HS-5 (cell line): ENCODE data around the gene SLC25A21.
"Not testable (repeated sequence)": the region's sequence is repeated elsewhere in the genome, so short reads cannot be mapped to it uniquely, and the experiment has no call there.

Source experiments
- DNase-seq: peaks from one replicate; pipeline ENCODE4 v3.0.0-alpha.2; 2012; ENCODE audit warnings: low read depth

Gene SLC25A21

DNA sequence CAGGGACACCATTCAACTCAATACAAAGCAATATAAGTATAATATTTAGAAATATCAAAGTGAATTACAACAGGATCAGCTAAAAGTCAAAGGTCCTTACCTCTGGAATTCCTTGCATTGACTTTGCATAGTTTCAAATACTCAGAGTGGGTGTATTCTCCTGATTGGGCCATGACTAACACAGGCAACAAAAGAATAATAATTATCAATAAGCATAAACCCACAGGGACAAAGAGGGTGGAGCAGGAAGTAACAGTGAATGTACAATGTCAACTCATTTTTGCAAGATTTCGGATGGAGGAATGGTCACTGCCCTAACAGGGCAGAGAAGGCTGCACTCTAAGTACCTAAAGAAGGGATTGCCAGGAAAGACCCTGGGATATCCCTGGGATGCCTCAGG is 303.3 kb downstream of the SLC25A21 start:
- no peak for DNase-seq

DNA sequence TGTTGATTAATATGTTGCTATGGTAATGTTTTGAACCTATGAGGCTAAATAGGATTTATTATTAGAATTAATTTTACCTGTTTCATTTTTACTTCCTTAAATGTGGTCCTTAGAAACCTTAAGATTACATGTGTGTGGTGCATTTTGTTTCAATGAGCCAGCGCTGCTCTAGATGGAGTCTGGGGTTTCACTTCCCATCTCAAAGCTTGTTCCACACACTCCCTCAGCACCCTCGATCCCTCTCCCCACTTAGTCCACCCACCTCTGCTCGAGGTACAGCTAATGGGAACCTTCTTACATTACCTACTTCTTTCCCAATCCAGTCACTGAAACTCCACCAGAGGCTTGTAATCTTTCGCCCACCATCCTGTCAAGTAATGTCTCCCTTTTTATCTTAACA is 305.5 kb downstream of the SLC25A21 start:
- no peak for DNase-seq

DNA sequence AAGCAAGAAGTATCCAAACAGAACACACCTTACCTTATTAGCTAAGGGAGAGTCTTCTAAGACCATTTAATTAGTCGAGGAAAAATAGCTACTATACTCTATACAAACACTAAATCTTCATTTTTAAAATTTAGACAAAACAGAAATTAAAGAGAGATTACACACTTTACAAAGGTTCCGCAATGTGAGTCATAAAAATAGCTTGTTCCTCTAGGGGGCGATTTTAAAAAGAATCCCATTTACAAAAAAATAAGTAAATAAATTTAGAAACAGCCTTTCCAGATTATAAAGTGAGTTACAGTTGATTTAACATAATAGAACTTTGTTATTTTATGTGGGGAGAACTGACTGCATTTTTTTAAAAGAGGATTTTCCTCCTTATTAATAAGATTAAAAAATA is 309.1 kb downstream of the SLC25A21 start:
- DNase-seq = no peak

DNA sequence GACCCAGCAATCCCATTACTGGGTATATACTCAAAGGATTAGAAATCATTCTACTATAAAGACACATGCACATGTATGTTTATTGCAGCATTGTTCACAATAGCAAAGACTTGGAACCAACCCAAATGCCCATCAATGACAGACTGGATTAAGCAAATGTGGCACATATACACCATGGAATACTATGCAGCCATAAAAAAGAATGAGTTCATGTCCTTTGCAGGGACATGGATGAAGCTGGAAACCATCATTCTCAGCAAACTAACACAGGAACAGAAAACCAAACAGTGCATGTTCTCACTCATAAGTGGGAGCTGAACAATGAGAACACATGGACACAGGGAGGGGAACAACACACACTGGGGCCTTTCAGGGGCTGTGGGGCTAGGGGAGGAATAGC is 310.2 kb downstream of the SLC25A21 start:
- not testable (repeated sequence) for DNase-seq

DNA sequence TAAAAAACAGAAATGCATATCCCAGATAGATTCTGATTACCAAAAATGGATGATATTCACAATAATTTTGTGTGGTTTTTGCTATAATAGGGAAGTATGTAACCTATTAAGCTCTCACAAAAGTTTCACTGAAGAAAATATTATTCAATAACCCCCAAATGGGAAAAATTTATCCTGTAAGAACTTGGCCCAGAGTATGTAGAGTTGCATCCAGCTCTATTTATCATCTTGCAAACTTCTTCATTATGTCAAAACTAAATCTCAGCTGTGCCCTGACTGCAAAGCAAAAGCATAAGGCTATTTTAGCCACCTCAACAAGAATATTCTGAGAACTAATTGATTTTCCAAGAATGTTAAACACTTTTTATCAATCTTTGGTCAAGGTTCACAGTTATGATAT is 311.6 kb downstream of the SLC25A21 start:
- no peak for DNase-seq

DNA sequence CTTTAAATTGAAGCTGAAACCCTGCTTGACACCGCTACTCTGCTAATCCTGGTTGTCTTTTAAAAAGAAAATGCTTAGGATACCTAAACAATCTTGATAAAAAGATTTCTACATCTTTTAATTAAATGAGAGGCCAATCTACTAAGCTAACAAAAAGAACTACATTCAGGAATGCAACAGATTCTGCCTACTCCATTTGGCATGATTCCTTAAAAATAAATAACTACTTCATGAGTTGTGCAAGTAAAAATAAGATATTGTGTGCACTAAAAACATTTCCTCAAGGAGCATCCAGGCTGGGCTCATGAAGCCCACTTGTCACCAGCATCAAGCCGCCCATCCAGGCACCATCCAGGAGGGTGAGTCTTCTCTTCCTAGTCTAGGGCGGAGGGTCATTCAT is 313.3 kb downstream of the SLC25A21 start:
- no peak for DNase-seq

DNA sequence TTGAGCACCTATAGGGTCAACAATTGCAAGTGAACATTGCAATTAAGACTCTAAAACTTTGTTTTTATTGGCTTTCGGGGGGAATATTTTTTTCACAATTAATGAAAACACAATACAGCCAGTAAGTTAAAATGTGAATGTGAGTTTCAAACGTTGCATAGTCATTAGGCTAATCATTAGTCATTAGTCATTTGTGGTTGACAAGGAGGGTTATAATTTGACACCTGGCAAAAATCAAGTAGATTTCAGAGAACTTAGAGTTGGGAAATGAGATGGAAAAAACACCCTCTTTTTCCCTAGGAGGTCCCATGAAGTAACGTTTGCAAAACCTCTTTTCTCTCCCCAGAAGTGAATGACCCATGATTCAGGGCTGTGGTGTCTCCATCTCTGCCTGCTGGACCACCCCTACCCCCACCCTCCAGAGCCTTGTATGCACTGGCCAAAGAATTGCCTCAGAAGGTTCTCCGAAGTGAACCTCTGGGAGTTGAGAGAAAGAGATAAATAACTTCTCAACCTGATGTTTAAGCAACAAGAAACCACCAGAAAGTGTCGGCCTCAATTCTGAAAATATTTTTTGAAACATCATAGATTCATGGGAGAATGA is 314.5 kb downstream of the SLC25A21 start:
- DNase-seq = no peak

DNA sequence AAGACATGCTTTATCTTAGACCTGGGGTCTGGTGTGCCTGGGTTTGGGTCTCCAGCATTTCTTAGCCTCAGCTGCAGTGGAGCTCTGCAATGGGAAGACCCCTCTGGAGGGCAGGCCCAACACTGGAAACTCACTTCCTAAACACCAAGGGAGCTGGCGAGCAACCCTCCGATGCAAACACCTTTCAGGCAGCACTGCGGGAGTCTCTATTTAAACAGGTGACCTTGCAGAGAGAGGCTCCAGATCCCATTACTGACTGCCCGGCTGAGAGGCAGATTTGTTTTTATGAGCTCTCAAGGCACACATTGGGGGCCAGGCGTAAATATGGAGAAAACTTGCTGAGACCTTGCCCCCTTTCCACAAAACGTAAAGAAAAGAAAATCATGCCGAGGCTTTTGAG is 315.3 kb downstream of the SLC25A21 start:
- DNase-seq = no peak

DNA sequence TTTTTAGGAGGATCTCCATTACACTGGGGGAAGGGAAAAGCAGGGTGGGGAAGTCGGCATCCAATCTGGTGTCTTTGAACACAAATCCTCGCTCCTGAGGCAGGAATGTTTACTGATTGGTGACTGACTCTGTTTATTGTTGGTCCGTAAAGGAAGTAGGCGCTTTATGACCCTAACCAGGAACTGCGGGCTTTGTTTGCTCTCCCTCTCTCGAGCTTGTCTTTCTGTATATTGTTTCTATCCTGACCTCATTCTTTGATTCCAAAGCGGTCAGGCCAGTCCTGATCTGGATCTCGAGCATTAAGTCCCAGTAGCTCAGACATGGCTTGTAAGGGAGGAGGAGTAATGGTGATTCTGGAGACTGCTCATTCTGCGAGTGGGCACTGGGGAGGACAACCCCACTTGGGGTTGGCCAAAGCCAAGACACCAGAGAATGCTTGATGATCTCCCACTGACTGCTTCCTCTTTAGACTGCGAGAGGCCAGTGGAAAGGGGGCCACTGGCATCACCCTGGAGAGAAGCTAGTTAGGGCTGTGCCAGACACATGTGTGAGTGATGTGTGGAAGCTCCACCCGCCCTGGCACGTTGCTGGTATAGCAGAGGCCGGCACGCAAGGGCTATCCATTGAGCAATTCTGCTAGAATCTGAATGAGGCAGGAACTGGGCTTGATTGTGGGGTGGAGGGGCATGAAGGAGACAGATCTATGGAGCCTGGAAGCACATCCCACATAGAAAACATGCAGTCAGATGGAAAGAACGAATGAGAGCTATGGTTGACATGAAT is 316.1 kb downstream of the SLC25A21 start:
- DNase-seq = no peak

DNA sequence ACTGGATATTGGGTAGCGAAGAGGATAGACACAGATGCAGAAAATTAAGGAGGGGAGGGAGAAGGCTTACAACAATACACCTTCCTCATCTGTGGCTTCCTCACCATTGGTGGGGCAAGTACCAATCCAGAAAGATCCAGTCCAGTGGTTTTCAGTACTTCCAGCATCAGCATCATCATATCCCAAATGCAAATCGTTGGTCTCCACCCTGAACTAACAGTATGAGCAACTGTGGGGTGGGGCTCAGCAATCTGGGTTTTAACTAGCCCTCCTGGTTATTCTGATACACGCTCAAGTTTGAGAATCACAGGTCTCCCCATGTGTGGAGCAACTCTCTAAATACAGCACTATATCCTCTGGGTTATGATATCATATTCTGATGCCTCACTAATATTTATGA is 317.0 kb downstream of the SLC25A21 start:
- no peak for DNase-seq

DNA sequence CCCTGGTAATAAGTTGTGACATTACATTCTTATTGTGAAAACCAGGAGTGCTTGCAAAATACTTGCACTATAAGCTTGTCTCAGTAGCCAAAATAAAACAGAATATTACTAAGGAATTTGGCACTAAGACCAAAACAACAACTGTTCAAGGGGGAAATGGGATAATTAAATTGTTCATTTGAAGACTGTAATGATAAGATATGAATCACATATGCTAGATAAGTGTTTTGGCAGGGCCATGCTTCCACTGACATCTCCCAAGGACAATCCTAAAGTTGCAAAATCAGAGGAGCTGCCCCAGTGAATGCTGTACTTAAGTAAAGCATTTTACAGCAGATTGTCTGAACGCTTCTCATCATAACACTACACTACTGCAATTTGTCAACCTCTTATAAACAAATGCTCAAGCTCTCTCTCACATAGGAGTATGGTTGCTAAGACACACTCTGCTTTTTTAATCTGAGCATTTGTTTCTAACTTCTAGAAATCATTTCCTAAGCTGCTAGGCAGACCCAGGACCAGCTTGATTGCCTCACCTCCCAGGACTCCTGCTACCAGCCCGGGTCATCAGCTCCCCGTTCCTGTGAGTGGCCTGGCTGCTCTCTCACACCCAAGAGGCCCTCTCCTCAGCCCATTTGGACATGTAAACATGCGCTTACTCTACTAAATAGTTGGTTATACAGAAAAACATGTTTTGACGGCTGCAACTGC is 319.3 kb downstream of the SLC25A21 start:
- no peak for DNase-seq

DNA sequence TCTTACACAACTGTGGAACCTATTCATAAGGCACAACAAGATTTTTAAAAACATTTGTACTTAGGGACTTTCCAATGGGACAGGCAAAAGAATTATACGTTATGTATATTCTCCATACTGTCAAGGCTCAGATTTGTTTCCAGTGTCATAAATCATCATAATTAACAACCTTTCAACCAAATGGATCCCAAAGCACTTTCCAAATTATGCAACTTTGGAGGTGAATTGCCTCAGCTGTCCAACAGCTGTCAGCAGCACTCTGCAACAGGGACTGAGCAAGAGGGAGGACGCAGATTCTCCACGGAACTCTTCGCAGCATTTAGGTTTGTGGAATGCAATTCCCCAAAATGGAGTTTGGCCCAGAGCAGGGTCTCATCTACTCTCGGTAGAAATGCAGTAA is 324.2 kb downstream of the SLC25A21 start:
- no peak for DNase-seq

DNA sequence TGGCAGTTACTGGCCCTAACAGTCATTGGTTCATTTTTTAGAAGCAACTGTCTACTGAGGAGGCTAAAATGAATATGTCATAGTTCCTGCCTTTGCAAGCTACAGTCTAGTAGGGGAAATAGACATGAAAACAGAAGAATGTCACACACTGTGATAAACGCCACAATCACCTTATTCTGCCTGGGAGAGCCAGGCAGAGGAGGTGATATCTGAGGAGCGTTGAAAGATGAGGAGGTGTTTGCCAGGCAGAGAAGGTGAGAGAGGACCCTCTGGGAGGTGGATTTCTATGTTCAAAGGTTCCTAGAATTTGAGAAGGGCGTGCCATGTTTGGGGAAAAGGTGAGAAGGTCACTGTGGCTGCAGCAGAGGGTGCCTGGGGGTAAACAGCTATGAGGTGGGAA is 325.0 kb downstream of the SLC25A21 start:
- no peak for DNase-seq

DNA sequence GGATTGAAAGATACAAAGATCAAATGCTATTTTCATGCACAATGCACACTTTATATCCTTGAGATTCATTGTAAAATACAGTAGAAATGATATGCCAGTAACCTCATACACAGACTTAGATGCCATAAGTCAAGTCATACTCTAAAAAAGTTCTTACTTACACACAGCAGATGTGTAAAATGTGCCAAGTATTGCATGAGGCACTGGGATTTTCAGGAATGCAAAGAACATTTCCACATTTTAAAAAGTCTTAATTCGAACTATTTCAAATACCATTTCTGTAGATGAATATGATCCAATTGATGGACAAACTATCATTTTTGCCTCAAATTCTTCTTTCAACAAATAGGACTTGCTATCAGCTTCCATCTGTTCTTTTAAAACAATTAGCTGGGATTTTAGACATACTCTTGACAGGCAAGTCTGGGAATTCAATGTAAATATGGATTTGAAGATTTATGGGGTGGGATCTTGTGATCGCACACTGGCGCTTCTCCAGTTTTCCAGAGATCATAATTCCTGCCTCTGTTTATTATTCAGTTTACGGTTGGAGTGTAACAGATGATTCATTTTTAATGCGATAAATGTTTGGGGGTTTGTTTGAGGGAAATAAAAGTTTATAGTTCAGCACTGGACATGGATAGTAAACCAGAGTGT is 326.9 kb downstream of the SLC25A21 start:
- no peak for DNase-seq

DNA sequence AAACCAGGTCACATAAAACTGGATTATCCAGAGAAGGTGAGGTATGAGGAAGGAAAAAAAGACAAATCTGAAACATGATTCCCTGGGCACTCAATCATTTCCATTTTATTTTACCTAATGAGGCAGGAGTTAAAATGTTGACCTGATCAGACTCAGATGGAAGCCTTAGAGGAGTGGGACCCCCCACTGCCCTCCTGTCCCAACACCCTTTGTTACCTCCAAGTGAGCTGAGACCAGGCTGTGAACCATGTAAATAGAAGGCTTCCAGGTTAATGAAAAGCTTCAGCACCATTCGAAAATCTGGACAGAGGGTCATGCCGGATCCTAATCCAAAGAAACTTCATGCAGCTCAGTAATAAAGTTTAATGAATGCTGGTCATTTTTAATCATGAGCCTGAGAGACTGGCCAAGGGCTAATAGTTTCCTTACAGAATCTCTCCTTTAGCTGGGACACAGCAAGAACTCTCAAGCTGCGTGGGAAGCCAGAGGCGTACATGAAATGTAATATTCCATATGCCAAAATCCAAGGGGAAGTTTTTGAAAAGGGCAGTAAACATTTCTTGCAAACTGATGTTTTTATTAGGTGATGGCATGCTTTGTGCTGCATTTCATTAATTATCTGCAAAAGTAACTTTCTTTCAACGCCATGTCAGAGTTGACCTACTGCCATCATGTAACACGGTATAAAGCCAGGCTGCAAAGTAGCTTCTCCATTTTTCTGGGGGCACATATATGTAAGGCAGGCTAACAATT is 327.8 kb downstream of the SLC25A21 start:
- no peak for DNase-seq

DNA sequence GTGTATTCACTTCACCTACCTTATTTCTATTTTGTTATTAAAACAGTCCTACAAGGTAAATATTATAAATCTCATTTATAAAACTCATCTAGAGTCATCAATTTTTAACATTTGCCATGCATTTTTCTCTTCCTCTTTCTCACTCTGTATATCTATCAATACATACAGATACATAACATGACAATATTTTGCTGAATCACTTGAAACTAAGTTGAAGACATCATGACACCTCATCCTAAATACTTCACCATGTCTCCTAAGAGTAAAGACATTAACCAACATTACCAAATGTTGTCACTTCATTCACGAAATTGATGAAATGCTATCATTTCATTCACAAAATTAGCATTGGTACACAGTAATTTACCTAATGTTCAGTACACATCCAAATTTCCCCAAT is 329.0 kb downstream of the SLC25A21 start:
- no peak for DNase-seq

DNA sequence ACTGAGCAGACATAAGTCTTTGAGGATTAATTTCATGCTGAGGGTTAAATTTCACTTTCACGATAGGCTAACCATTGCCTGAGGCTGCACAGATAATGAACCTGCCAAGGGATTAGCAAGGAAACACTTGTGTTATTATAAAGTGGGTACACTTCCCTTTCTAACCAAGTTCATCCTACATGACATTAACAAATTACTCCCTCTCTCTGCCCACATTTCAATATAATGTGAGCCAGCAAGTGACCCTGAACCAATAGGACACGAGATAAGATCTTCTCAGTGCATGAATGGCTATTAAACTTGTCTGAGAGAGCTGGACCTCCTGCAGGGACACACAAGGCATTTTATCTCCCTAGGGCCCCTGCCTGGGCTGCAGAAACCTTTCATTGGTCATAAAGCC is 337.3 kb downstream of the SLC25A21 start:
- no peak for DNase-seq

DNA sequence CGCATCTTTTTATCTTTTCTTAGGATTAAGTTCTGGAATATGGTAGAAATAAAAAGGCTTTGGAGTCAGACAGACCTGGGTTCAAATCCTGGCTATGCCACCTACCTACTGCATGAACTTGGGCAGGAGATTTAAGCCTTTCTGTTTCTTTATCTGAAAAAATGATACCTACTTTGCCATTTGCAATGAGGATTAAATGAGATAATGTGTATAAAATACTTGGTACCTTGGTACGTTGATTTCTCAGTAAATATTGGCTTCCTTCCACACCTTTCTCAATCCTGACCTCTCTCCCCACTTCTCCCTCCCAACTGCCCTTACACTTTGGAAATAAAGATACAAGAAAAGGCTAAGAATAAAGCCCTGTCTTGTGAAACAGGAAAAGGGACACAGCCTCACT is 338.1 kb downstream of the SLC25A21 start:
- no peak for DNase-seq

DNA sequence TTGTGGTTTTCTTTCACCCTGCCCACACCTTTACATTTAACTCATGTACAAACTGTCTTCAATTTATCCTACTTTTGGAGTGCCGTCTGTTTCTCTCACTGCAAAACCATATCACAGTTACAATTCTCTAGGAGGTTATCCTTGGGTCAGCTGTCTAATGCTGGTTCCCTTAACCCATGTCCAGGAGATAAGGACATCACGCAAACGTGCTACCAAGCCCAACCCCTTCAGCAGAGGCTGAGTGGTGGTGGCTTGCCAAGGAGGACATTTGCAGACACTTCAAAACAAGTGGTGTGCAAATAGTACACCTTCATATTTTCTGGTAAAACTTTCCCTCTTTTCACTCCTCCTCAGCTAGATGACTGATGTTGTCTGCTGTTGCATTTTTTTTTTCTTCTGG is 342.9 kb downstream of the SLC25A21 start:
- DNase-seq = no peak

DNA sequence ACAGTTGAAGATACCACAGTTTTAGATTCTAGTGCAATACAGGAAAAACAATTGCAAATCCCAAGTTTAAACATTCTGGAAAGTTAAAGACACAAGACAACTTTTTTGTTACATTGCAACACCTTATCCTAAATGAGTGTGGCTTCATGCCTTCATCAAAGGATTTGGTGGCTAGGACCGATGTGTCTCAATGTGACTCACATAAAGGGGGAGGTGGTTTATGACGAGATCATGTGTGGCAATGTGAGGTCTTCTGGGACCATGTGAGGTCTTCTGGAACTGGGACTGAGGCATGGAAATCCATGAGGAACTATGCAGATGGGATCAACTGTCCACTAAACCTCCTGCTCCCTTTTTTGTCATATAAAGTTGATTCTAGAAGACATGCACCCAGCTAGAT is 344.5 kb downstream of the SLC25A21 start:
- DNase-seq = no peak

DNA sequence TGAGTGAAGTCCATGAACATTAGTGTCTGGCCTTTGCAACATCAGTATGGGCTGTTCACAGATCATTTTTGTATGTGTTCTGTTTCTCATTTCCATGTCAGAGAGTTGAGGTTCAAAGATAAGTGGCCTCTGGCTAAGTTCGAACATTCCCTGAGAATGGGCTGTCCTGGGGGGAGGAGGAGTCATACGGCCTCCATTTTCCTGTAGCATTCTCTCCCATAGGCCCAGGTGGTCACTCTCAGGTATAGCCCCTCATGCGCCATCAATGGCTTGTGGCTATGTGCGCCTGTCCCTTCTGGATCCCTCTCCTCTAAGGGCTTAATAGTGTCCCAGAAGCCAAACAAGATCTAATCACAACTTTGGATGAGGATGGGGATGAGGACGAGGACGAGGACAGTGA is 345.8 kb downstream of the SLC25A21 start:
- no peak for DNase-seq

DNA sequence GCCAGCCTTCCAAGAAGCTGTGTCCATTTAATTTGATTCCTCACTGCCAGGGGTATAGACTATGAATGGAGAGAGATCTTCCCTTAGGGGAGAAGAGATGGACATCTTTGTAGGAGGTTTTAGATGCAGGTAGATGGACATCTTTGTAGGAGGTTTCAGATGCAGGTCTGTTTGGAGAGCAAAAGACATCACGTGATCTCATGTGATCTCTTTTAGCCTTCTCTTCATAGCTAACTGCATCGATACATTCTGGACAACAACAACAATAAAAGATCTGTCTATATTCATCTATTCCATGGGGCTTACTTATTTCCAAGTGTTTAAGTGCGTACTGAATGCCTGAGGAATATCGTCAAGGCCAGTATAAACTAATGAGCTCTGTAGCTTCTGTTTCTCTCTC is 347.6 kb downstream of the SLC25A21 start:
- DNase-seq = no peak
